Neural crest cell (in vitro differentiated cells): ENCODE results near the gene SEC14L1. TPM values are rescaled to one million over a fixed set of nuclear protein-coding genes. Genes with fewer than 3 reads are reported as not detected.
A peak's percentile ranks its signal among the peaks of the same experiment; 100 is the strongest.

ENCODE experiments used
- DNase-seq: peaks from one replicate; pipeline ENCODE4 v3.0.0; 2021; ENCODE audit warnings: low read depth, mixed read lengths, low spot score
- H3K27ac Mint-ChIP-seq: one replicate; pipeline ENCODE4 v1.8.0; 2021; ENCODE audit warnings: mild to moderate bottlenecking, mixed read lengths; ENCODE audit not compliant: unreplicated experiment
- H3K27me3 Mint-ChIP-seq: 2 replicates; pipeline ENCODE4 v1.8.0; 2021; ENCODE audit warnings: low read depth, mild to moderate bottlenecking, mixed read lengths
- H3K36me3 Mint-ChIP-seq: 2 replicates; pipeline ENCODE4 v1.8.0; 2021; ENCODE audit warnings: low read depth, mild to moderate bottlenecking, mixed read lengths
- H3K4me1 Mint-ChIP-seq: 2 replicates; pipeline ENCODE4 v1.8.0; 2021; ENCODE audit warnings: mixed read lengths
- H3K4me3 Mint-ChIP-seq: one replicate; pipeline ENCODE4 v1.8.0; 2021; ENCODE audit warnings: mild to moderate bottlenecking, mixed read lengths
- H3K9me3 Mint-ChIP-seq: 2 replicates; pipeline ENCODE4 v1.8.0; 2021; ENCODE audit warnings: mixed read lengths
- CTCF ChIP-seq: fragments of 200-600 bp; sonication (generic); conservative IDR thresholded peaks from 2 replicates; pipeline ENCODE4 v1.5.0; 2021; ENCODE audit warnings: antibody characterized with exemption, mild to moderate bottlenecking
- total RNA-seq: library from RNA; stranded (reverse); gene quantifications from 2 replicates; pipeline ENCODE4 v1.2.1, GENCODE V29; 2021

The SEC14L1 gene
- total RNA-seq, 1 donor from 2014 or later, result 108 TPM

DNA sequence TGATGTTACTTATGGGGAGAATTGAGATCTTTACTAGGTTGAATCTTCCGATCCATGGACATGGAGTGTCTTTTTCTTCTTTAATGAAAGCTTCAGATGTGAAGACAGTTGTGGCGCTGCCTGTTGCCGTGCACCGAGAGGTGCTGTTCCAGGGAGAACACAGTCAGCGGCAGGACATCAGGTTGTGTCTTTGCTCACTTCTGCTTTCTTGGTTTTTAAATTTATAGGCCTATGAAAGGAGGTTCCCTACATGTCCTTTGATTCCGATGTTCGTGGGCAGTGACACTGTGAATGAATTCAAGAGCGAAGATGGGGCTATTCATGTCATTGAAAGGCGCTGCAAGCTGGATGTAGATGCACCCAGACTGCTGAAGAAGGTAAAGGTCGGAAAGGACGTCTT, 49.8 kb downstream of the SEC14L1 start:
- peaks cover 7% of the 10 kb centered on the region for H3K36me3 Mint-ChIP-seq
- peak overlapping the region; percentile 22 for H3K27ac Mint-ChIP-seq
- no peaks in the 10 kb centered on the region for H3K27me3 Mint-ChIP-seq
- TF ChIP-seq CTCF, result no peak
- no peak for DNase-seq
- H3K9me3 Mint-ChIP-seq, result no peaks in the 10 kb centered on the region
- H3K4me3 Mint-ChIP-seq, result no peak overlapping the region
- peaks cover 18% of the 10 kb centered on the region for H3K4me1 Mint-ChIP-seq

DNA sequence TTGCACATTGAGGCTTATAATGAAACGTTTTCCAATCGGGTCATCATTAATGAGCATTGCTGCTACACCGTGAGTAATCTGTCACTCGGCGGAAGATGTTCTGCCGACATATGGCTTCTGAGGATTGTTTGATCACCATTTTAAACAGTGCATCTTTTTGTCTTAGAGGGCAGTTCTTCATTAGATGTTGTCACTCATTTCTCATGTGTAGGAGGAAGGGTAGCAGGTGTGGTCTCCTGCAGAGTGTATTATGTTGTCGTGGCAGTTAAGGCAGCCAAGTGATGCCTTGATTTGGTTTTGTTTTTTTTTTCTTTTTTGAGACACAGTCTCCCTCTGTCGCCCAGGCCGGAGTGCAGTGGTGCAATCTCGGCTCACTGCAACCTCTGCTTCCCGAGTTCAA, 50.5 kb downstream of the SEC14L1 start:
- no peaks in the 10 kb centered on the region for H3K9me3 Mint-ChIP-seq
- peaks cover 18% of the 10 kb centered on the region for H3K4me1 Mint-ChIP-seq
- H3K4me3 Mint-ChIP-seq, result no peak overlapping the region
- no peak overlapping the region for H3K27ac Mint-ChIP-seq
- TF ChIP-seq CTCF, result no peak
- H3K27me3 Mint-ChIP-seq, result no peaks in the 10 kb centered on the region
- H3K36me3 Mint-ChIP-seq, result peaks cover 12% of the 10 kb centered on the region
- DNase-seq, result no peak

DNA sequence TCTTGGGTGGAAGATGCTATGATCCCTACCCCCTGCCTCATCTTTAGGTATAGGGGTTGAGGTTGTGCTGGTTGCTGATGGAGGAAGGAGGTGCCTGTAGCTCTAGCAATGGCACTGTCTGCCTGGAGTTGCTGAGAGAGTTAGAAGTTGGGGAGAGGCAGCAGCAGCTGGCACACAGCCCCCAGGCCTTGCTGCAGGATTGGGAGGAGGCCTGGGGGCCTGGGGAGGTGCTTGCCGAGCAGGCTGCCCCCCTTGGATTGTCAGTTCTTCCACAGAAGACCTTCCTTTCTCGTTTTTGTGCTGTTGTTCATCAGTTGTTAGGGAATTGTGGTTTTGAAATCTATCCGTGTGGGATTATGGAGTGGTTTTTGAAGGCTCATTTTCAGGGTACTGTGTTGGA, 52.9 kb downstream of the SEC14L1 start:
- Mint-ChIP-seq H3K36me3 (peaks cover 20% of the 10 kb centered on the region), H3K27me3 (no peaks in the 10 kb centered on the region), H3K4me1 (peaks cover 14% of the 10 kb centered on the region), H3K27ac (no peak overlapping the region), H3K4me3 (no peak overlapping the region), H3K9me3 (no peaks in the 10 kb centered on the region)
- no peak for TF ChIP-seq CTCF
- DNase-seq, result no peak

DNA sequence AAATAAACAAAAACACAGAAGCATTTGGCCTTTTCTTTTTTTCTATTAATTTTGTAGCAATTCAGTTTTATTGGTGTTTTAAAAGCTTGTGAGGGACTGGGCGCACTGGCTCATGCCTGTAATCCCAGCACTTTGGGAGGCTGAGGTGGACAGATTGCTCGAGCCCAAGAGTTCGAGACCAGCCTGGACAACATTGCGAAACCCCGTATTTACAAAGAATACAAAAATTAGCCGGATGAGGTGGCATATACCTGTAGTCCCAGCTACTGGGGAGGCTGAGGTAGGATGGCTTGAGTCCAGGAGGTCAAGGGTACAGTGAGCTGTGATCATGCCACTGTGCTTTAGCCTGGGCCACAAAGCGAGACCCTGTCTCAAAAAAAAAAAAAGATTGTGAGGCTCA, 53.4 kb downstream of the SEC14L1 start:
- peaks cover 14% of the 10 kb centered on the region for H3K4me1 Mint-ChIP-seq
- TF ChIP-seq CTCF, result no peak
- no peak overlapping the region for H3K4me3 Mint-ChIP-seq
- no peaks in the 10 kb centered on the region for H3K27me3 Mint-ChIP-seq
- H3K36me3 Mint-ChIP-seq, result peaks cover 23% of the 10 kb centered on the region
- DNase-seq, result no peak
- no peaks in the 10 kb centered on the region for H3K9me3 Mint-ChIP-seq
- H3K27ac Mint-ChIP-seq, result no peak overlapping the region

DNA sequence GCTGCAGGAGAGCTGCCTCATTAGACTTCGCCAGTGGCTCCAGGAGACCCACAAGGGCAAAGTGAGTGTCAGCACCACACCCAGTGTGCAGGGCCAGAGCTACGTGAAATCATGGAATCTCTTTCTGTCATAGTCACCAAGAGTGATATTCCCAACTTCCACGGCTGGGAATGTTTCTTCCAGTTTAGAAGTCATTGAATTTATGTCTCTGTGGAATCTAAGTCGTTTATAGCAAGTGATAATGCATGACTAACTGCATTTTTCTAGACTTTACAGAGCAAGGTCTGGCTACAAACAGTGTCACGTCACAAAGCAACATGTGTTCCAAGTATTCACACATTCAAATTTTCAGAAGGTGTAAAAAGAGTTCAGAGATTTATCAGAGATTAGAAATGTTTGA, 55.5 kb downstream of the SEC14L1 start:
- H3K4me1 Mint-ChIP-seq, result peaks cover 2% of the 10 kb centered on the region
- H3K27ac Mint-ChIP-seq, result no peak overlapping the region
- no peak for TF ChIP-seq CTCF
- no peak overlapping the region for H3K4me3 Mint-ChIP-seq
- no peaks in the 10 kb centered on the region for H3K27me3 Mint-ChIP-seq
- H3K36me3 Mint-ChIP-seq, result peaks cover 32% of the 10 kb centered on the region
- H3K9me3 Mint-ChIP-seq, result no peaks in the 10 kb centered on the region
- DNase-seq, result no peak

GRCh38 chr17:77197115-77197514, 56.3 kb downstream of the SEC14L1 start:
- H3K9me3 Mint-ChIP-seq, result no peaks in the 10 kb centered on the region
- H3K36me3 Mint-ChIP-seq, result peaks cover 30% of the 10 kb centered on the region
- no peak overlapping the region for H3K27ac Mint-ChIP-seq

More at GRCh38 chr17:77197115-77197514, 56.3 kb downstream of the SEC14L1 start:
- no peaks in the 10 kb centered on the region for H3K4me1 Mint-ChIP-seq
- H3K27me3 Mint-ChIP-seq, result no peaks in the 10 kb centered on the region
- no peak for DNase-seq
- H3K4me3 Mint-ChIP-seq, result no peak overlapping the region
- no peak for TF ChIP-seq CTCF
